C4-2B (cell line): ENCODE results near the gene ATP12A.

ENCODE experiments used
- CTCF ChIP-seq: fragments of 450-650 bp; conservative IDR thresholded peaks from 2 replicates; pipeline ENCODE4 v1.5.1; 2017; ENCODE audit warnings: mild to moderate bottlenecking
- ZFX ChIP-seq: fragments of 450-650 bp; IDR thresholded peaks from 2 replicates; pipeline ENCODE4 v1.6.1; 2017

- no peak for TF ChIP-seq CTCF
- TF ChIP-seq ZFX: no peak
Observed at GRCh38 chr13:24648271-24648670, 31.9 kb upstream of the ATP12A start.
